ENCODE measurements around the gene RBFOX1. TPM values are rescaled to one million over a fixed set of nuclear protein-coding genes. Genes with fewer than 3 reads are reported as not detected.

The RBFOX1 gene
- total RNA-seq, 1 experiment from 2014 or later = not detected

DNA sequence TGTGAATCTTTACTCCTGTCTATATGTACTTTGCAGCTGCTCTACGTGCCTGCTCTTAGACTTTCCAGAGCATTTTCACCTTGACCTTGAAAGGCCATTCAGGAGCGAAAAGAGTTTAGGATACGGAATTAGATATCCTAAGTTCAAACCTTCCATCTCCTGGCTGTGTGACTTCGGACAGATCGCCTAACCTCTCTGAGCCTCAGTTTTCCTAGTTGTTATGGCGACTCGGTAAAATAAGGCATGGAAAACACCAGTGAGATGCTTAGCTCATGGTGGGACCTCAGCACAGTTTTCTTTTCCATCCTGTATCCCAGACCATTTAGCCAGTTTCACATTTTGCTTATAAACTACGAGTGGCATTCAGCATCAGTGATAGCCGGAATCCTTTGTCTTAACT lies 233.7 kb downstream of the RBFOX1 start:
- ChIA-PET POLR2A (no interaction called here), CTCF (no interaction called here), RAD21 (ENCODE audit: low non-redundant PET in 1 of 2, low total read pairs in 2 of 2, uncharacterized antibody in 2 of 2, unreplicated experiment in 2 of 2) (no interaction called here)
- no peak overlapping the region for H3K4me2 ChIP-seq (ENCODE audit: low read length)
- BruUV-seq (replicated peaks) = no TSS peak
- no peak for DNase-seq (ENCODE audit: low read depth, low spot score)
- ATAC-seq = no peak
- no peaks in the 10 kb centered on the region for H3K36me3 ChIP-seq (ENCODE audit: control insufficient read depth in 1 of 2, insufficient read depth in 2 of 2, low read length in 2 of 2)
- H3K27me3 ChIP-seq (ENCODE audit: insufficient read depth, low read length) = no peaks in the 10 kb centered on the region
- no peak overlapping the region for H3K4me3 ChIP-seq (replicated peaks in 1 of 2; ENCODE audit: low read depth in 1 of 2, low read length in 2 of 2)
- TF ChIP-seq EZH2phosphoT487 (IDR thresholded peaks at IDR 0.05; ENCODE audit: borderline replicate concordance) = no peak
- TF ChIP-seq JUND (IDR thresholded peaks at IDR 0.05) = no peak
- no peak overlapping the region for H2AFZ ChIP-seq (ENCODE audit: low read depth, low read length, poor library complexity, severe bottlenecking)
- no peak overlapping the region for H3K9ac ChIP-seq (ENCODE audit: low read length)
- H4K20me1 ChIP-seq (ENCODE audit: insufficient read depth) = no peaks in the 10 kb centered on the region
- no peak overlapping the region for H3K27ac ChIP-seq (ENCODE audit: low read depth, low read length)
- H3K4me1 ChIP-seq (ENCODE audit: control insufficient read depth in 1 of 2, insufficient read depth in 2 of 2, low read length in 2 of 2) = no peaks in the 10 kb centered on the region
- no peaks in the 10 kb centered on the region for H3K79me2 ChIP-seq (ENCODE audit: insufficient read depth, low read length)
- H3K9me3 ChIP-seq (ENCODE audit: control insufficient read depth in 1 of 2, insufficient read depth in 1 of 2, low read depth in 1 of 2, low read length in 2 of 2) = peaks cover 3 to 24% of the 10 kb centered on the region in 2 experiments; a peak in 2 of 4 replicates
- intact Hi-C loops (cut with micrococcal nuclease) = no loop called here
- no peaks in the 10 kb centered on the region for H3K9me2 ChIP-seq (ENCODE audit: insufficient read depth)

DNA sequence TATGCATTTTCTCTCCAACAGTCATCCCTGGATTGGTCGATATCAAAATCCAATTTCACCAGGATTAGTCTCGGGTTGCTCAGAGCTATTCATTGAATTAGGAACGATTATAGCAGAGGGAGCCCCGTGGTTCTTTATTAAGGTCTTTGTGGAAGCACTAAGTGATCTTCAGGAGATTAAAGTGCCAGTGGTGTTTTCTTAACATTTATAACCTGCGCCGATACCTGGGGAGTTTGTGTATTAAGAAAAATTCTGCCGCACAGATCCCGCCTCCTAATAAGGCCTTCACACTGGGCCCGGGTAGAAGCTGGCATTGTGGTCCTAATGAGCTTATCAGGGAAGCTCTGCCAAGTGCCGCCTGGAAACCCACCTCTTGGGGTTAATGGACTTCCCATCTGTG lies 238.7 kb downstream of the RBFOX1 start:
- DNase-seq (ENCODE audit: low read depth, low spot score) (no peak), ATAC-seq (no peak)
- H2AFZ ChIP-seq (ENCODE audit: low read depth, low read length, poor library complexity, severe bottlenecking) = no peak overlapping the region
- no peaks in the 10 kb centered on the region for H3K36me3 ChIP-seq (ENCODE audit: control insufficient read depth in 1 of 2, insufficient read depth in 2 of 2, low read length in 2 of 2)
- no peak overlapping the region for H3K4me3 ChIP-seq (replicated peaks in 1 of 2; ENCODE audit: low read depth in 1 of 2, low read length in 2 of 2)
- H3K9me3 ChIP-seq (ENCODE audit: control insufficient read depth in 1 of 2, insufficient read depth in 1 of 2, low read depth in 1 of 2, low read length in 2 of 2) = peaks cover 3 to 16% of the 10 kb centered on the region in 2 experiments; a peak in 1 of 4 replicates
- H3K4me1 ChIP-seq (ENCODE audit: control insufficient read depth in 1 of 2, insufficient read depth in 2 of 2, low read length in 2 of 2) = no peaks in the 10 kb centered on the region
- no TSS peak for BruUV-seq (replicated peaks)
- no peak overlapping the region for H3K4me2 ChIP-seq (ENCODE audit: low read length)
- H3K27me3 ChIP-seq (ENCODE audit: insufficient read depth, low read length) = no peaks in the 10 kb centered on the region
- ChIA-PET RAD21 (ENCODE audit: low non-redundant PET in 1 of 2, low total read pairs in 2 of 2, uncharacterized antibody in 2 of 2, unreplicated experiment in 2 of 2) (no interaction called here), CTCF (no interaction called here), POLR2A (no interaction called here)
- no peak overlapping the region for H3K27ac ChIP-seq (ENCODE audit: low read depth, low read length)
- no peak overlapping the region for H3K9ac ChIP-seq (ENCODE audit: low read length)
- no peaks in the 10 kb centered on the region for H4K20me1 ChIP-seq (ENCODE audit: insufficient read depth)
- no peaks in the 10 kb centered on the region for H3K9me2 ChIP-seq (ENCODE audit: insufficient read depth)
- intact Hi-C loops (cut with micrococcal nuclease) = no loop called here
- TF ChIP-seq FOSL1 (IDR thresholded peaks at IDR 0.05; ENCODE audit: low read depth) = no peak
- TF ChIP-seq ZNF274 (IDR thresholded peaks at IDR 0.05; ENCODE audit: low read depth, low read length) = no peak
- TF ChIP-seq ZFX (IDR thresholded peaks at IDR 0.05) = no peak
- TF ChIP-seq JUND (IDR thresholded peaks at IDR 0.05) = no peak
- no peak for TF ChIP-seq RAD21 (IDR thresholded peaks at IDR 0.05; ENCODE audit: low read depth)
- TF ChIP-seq TCF7L2 (IDR thresholded peaks at IDR 0.05; ENCODE audit: borderline replicate concordance, extremely low read depth, insufficient read depth, insufficient read length) = no peak
- TF ChIP-seq EZH2 (IDR thresholded peaks at IDR 0.05) = no peak
- no peak for TF ChIP-seq YY1 (IDR thresholded peaks at IDR 0.05; ENCODE audit: extremely low read depth, insufficient replicate concordance, low read depth, low read length)
- no peak for TF ChIP-seq SP1 (IDR thresholded peaks at IDR 0.05; ENCODE audit: low read depth)
- no peak for TF ChIP-seq EZH2phosphoT487 (IDR thresholded peaks at IDR 0.05; ENCODE audit: borderline replicate concordance)
- TF ChIP-seq, protein P1, sequence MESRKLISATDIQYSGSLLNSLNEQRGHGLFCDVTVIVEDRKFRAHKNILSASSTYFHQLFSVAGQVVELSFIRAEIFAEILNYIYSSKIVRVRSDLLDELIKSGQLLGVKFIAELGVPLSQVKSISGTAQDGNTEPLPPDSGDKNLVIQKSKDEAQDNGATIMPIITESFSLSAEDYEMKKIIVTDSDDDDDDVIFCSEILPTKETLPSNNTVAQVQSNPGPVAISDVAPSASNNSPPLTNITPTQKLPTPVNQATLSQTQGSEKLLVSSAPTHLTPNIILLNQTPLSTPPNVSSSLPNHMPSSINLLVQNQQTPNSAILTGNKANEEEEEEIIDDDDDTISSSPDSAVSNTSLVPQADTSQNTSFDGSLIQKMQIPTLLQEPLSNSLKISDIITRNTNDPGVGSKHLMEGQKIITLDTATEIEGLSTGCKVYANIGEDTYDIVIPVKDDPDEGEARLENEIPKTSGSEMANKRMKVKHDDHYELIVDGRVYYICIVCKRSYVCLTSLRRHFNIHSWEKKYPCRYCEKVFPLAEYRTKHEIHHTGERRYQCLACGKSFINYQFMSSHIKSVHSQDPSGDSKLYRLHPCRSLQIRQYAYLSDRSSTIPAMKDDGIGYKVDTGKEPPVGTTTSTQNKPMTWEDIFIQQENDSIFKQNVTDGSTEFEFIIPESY (IDR thresholded peaks at IDR 0.05; ENCODE audit: extremely low read depth, insufficient replicate concordance, low read length) = no peak
- TF ChIP-seq ELF1 (IDR thresholded peaks at IDR 0.05; ENCODE audit: borderline replicate concordance, low read depth) = no peak
- no peak for TF ChIP-seq SRF (IDR thresholded peaks at IDR 0.05; ENCODE audit: low read depth)
- TF ChIP-seq CBX3 (IDR thresholded peaks at IDR 0.05; ENCODE audit: low read depth) = no peak
- TF ChIP-seq, protein P2, sequence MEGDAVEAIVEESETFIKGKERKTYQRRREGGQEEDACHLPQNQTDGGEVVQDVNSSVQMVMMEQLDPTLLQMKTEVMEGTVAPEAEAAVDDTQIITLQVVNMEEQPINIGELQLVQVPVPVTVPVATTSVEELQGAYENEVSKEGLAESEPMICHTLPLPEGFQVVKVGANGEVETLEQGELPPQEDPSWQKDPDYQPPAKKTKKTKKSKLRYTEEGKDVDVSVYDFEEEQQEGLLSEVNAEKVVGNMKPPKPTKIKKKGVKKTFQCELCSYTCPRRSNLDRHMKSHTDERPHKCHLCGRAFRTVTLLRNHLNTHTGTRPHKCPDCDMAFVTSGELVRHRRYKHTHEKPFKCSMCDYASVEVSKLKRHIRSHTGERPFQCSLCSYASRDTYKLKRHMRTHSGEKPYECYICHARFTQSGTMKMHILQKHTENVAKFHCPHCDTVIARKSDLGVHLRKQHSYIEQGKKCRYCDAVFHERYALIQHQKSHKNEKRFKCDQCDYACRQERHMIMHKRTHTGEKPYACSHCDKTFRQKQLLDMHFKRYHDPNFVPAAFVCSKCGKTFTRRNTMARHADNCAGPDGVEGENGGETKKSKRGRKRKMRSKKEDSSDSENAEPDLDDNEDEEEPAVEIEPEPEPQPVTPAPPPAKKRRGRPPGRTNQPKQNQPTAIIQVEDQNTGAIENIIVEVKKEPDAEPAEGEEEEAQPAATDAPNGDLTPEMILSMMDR (IDR thresholded peaks at IDR 0.05 in 2 of 3, conservative IDR thresholded peaks at IDR 0.05 in 1 of 3; ENCODE audit: borderline replicate concordance in 1 of 3, insufficient read depth in 1 of 3, low read depth in 2 of 3, low read length in 2 of 3) = no peak
- no peak for TF ChIP-seq CEBPB (IDR thresholded peaks at IDR 0.05; ENCODE audit: low read depth)
- TF ChIP-seq POLR2A (IDR thresholded peaks at IDR 0.05; ENCODE audit: borderline replicate concordance, extremely low read depth, insufficient read depth, insufficient read length) = no peak
- no peak for TF ChIP-seq POLR2AphosphoS5 (IDR thresholded peaks at IDR 0.05; ENCODE audit: low read depth, low read length)
- no peak for TF ChIP-seq SIN3A (IDR thresholded peaks at IDR 0.05; ENCODE audit: low read depth)
- TF ChIP-seq, protein P3, sequence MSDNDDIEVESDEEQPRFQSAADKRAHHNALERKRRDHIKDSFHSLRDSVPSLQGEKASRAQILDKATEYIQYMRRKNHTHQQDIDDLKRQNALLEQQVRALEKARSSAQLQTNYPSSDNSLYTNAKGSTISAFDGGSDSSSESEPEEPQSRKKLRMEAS (IDR thresholded peaks at IDR 0.05) = no peak
- H3K79me2 ChIP-seq (ENCODE audit: insufficient read depth, low read length) = no peaks in the 10 kb centered on the region
